Activated CD4-positive, alpha-beta T cell treated with anti-CD3 and anti-CD28 coated beads for 1 hour (primary cell): ENCODE results near the gene EIF2B5.
"Not testable (repeated sequence)": the region's sequence is repeated elsewhere in the genome, so short reads cannot be mapped to it uniquely, and the experiment has no call there.

Experiments
- DNase-seq: peaks from one replicate; pipeline ENCODE4 v3.0.0-alpha.2; 2020

Gene EIF2B5

DNA sequence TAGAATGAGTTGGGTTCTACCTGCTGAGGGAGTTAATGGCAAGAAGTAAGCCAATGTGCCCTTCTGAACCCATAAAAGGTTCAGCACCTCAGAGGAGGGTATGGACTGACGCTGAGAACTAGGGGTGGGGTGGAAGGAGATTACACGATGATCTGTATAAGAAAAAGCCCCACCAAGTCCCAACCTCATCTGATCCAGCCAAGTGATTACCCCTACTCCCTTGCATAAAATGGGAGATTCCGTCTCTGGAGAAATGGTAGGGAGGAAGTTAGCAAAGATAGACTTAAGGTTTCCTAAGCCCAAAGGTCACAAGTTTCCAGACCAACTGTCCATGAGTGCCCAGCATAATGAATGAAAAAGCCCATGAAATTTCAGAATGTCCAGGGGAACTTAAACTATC, 12.9 kb downstream of the EIF2B5 start:
- no peak for DNase-seq

DNA sequence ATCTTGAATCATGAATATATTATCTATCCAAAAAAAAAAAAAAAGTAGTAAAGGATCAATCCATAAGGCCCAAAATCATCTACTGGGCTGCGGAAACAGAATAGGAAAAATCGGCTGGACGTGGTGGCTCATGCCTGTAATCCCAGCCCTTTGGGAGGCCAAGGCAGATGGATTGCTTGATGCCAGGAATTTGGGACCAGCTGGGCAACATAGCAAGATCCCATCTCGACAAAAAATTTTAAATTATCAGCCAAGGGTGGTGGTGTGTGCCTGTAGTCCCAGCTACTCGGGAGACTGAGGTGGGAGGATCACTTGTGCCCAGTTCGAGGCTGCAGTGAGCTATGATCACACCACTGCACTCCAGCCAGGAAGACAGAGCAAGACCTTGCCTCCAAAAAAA, 14.0 kb downstream of the EIF2B5 start:
- DNase-seq: no peak

DNA sequence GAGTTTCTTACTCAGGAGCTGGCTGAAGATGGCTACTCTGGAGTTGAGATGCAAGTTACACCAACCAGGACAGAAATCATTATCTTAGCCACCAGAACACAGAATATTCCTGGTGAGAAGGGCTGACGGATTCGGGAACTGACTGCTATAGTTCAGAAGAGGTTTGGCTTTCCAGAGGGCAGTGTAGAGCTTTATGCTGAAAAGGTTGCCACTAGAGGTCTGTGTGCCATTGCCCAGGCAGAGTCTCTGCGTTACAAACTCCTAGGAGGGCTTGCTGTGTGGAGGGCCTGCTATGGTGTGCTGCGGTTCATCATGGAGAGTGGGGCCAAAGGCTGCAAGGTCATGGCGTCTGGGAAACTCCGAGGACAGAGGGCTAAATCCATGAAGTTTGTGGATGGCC, 14.6 kb downstream of the EIF2B5 start:
- DNase-seq: not testable (repeated sequence)

DNA sequence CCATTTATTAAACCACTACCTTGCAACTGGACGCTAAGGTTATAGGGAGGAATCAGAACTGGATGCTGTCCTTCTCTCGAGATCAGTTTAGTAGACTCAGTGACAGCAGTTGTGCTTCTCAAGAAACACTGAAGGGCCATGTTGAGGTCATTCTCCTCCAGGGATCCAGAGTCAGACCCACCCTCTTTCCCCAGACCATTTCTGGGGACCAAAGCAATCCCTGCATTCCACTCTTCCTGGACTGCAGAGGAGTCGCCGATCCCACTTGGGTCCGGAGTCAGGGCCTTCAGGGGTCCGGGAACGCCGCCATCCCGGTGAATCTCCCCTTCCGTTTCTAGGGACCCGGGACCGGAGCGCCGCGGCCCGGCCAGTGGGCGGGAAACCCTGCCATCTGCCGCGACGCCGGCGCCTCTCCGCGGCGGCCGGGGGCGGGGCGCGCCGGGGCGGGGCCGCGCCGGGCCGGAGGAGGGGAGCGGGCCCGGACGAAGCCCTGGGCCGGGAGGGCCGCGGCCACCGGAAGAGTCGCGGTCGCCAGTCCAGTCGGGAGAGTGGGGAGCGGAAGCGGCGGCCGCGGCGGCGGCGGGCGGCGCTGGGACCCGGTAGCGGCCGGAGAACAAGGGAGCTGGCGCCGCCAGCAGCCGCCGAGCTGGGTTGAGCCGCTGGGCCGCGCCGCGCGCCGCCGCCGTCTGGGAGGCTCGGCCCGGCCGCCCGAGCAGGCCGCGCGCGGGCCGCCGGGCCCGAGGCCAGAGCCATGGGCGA, 19.9 kb downstream of the EIF2B5 start, which contains the start of gene DVL3:
Gene DVL3 (plus strand): TSS at position 493 of the 759 bp plus-strand sequence. CDS start 259 bp downstream, at position 752.
- DNase-seq: no peak

DNA sequence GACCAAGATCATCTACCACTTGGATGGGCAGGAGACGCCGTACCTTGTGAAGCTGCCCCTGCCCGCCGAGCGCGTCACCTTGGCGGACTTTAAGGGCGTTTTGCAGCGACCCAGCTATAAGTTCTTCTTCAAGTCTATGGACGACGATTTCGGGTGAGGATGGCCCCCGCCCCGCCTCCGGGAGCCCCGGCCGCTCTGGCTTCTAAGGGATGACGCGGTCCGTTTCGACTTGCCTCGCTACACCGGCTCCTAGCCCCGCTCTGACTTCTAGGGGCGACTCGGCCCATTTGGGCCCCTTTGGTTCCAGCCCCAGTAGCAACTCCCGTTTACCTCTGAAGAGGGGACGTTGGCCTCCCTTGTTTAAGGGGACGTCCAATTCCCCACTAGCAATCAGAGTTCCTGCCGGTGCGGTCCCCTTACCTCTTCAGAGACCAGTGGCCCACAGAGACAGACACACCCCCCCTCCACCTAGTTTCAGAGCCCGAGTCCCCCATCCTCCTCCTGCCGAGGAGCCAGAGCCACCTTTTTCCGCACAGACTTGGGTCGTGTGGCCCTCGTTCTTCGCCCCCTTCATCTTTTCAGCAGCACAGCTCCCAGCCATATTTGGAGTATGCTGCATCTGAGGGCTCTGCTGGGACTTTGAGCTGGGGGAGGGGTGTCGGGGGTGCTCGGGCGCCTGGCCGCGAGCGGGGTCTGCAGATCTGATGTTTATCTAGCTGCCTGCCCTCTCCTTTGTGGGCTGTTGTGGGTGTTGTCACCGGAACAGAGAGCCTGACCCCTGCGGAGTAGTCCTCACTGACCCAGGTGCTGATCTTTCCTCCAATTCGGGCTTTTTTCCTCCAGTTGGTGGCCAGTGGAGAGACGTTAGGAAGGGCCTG, 20.7 kb downstream of the EIF2B5 start:
- DNase-seq: peak; percentile 37

DNA sequence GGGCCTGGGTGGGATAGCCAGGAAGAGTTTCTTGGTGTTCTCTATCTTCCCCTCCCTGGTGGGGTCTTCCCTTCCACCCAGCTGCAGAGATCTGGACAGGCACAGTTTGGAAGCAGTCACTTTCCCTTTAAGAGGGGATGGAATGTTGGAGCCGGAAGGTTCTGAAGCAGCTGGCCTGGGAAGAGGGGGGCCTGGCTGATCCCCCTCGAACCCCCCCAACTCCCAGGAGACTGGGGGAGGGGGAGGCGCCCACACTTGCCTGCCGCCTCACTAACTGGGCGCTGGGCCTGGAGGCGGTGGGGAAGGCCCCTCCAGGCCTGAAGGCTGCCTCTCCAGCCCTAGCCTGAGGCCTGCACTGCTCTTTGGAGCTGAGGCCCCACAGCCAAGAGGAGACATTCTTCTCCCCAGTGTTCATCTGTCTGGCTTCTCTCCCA, 21.4 kb downstream of the EIF2B5 start:
- DNase-seq: no peak

DNA sequence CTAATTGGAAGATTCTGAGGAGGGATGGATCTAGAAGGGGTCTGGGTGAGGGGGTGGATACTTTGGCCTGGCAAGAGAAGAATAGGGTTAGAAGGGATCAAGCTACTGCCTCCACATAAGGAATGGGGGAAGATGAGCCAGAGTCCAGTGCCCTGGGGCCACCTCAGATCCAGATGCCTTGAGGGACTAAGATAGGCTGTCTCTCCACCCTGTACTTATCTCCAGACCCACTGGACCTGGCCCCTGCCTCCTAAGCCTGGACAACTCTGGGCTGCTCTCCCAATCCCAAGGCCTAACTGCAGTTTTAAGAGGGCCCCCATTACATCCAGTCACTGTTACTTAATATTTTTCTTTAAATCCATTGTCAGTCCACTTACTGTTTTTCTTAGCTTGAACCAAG, 22.0 kb downstream of the EIF2B5 start:
- DNase-seq: no peak

DNA sequence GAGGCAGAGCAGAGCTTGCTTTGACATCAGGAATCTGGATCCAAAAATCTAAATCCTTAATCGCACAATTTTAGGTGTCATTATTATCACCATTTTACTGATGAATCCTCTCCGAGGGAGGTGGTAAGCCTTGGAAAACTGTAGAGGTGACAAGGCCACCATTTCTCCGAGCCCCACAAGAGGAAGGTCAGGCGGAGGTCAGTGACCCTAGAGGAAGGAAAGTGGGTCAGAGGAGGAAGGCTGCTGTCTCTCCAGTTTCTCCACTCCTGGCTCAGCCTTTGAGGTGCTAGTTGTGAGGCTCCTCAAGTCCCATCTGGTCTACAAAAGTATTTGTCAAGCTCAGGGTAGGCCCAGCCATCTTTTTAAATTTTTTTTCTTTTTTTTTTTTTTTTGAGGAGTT, 23.2 kb downstream of the EIF2B5 start:
- DNase-seq: no peak

DNA sequence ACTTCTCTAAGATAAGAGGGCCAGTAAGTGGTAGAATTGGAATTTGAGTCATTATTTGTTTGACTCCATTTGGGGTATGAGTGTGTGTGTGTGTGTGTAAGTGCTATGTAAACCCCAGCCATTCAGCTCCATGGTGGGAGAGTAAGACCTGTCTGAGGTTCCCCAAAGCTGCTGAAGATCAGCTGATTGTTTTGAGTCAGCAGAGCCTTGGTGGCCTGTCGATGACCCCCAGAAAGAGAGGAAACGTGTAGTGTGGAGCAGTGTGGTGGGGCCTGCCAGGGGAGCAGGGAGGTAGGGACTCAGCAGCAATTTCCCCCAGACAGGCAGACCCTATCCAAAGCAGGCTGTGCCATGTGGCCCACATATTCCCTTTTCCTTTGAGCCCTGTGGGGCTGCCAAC, 25.3 kb downstream of the EIF2B5 start:
- DNase-seq: no peak

DNA sequence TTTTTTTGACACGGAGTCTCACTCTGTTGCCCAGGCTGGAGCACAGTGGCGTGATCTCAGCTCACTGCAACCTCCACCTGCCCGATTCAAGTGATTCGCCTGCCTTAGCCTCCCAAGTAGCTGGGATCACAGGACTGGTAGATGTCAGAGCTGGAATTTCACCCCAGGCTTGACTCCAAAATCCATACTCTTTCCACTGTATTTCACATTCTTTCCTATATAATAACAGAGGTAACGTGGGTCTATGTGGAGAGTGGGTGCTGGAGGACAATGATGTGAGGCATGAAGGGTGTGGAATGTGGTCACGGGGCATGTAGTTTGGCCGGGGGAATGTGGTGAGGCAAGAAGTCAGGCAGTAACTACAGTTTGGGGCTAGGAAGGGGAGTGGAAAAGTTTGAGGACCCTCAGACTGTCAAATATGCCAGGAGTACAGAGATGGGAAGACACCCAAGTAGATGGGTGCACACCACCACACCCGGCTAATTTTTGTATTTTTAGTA, 27.5 kb downstream of the EIF2B5 start:
- not testable (repeated sequence) for DNase-seq

DNA sequence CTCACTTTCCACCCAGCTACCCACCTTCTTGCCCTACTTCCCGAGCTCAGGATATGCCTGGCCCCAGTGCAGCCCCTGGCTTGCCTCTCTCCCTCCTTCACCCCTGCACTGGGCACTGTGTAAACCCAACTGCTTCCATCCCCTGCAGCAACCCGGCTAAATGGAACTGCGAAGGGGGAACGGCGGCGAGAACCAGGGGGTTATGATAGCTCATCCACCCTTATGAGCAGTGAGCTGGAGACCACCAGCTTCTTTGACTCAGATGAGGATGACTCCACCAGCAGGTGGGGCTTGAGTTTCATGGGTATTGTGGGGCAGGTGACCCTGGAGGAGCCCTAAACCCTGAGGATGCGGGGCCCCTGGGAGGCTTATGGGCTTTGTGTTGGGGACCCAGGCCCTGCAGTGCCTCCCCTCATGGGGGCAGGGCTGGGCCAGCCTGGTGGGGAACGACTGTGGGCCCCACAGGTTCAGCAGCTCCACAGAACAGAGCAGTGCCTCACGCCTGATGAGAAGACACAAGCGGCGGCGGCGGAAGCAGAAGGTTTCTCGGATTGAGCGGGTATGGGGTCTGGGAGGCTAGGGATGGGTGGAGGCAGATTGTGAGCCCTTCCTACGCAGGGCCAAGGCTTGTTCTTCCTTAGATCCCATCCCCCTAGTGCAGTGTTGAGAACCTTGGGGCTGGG, 29.6 kb downstream of the EIF2B5 start:
- no peak for DNase-seq

DNA sequence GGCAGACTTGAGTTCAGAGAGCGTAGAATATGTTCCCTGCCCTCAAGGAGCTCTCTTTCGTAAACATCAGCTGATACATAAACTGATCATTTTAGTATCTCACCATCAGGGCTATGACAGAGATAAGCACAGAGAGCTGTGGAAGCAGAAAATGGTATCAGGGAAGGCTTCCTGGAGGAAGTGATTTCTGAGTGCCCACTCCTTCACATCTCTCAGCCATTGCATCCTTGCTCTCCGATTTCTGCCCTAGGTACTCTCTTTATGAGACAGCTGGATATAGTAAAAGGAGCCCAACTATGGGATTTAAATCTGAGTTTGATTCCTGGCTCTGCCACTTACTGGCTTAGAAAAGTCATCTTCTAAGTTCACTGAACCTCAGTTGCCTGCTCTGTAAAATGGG, 30.4 kb downstream of the EIF2B5 start:
- no peak for DNase-seq

DNA sequence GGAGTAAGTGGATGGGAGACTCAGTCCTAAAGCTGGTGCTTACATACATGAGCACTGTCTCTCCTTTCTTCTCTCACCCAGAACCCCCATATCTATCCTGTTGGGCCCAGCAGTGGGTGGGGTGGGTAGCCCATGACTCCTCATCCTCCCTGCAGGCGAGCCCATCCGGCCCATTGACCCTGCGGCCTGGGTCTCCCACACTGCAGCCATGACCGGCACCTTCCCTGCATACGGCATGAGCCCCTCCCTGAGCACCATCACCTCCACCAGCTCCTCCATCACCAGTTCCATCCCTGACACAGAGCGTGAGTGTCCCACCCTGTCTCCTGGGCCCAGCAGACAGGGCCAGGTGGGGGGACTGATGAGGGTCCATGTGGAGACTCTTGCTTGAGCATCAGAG, 31.5 kb downstream of the EIF2B5 start:
- no peak for DNase-seq

DNA sequence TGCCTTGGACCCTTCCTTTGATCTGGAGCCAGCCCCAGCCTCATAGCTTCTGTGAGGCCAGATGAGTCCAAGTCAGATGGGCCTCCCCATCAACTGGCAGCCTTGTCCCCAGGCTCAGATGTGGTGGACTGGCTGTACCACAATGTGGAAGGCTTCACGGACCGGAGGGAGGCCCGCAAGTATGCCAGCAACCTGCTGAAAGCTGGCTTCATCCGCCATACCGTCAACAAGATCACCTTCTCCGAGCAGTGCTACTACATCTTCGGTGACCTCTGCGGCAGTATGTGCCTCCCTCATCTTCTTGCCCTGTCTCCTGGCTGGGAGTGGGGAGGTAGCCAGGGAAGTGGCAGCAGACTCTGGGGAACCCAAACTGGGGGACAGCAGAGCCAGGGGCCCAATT, 32.6 kb downstream of the EIF2B5 start:
- DNase-seq: no peak

DNA sequence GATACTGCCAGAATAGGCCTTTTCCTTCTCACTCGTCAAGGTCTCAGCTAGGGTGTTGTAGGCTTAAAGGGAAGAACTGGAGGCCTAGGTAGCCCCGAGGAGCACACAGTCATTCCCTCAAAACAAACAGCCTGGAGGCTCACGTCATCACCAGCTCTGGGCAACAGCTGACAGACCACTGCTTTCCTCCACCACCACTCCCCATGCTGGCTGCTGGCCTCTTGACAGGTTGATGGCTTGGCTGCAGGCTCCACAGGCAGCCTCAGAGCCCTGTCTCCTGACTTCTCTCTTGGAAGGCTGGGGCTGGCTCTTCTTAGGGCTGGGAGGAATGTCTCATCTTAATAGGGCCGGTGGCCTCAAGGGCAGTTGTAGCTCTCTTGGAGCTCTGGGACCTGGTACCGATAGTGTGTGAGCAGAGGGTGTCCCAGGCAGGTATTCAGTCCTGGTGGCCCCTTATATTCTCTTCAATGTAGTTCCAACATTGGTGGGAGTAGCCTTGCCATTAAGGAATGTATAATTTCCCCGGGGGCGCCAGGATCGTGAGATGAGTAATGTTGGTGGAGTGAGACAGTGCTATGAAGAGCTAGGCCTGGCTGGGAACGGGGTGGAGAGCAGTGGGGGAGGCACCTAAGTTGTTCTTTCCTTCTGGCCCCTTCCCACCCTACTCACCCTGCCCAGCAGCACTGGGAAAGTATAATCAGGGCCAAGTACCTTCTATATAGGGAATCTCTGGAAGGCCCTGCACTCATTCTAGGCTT, 33.4 kb downstream of the EIF2B5 start:
- DNase-seq: no peak

DNA sequence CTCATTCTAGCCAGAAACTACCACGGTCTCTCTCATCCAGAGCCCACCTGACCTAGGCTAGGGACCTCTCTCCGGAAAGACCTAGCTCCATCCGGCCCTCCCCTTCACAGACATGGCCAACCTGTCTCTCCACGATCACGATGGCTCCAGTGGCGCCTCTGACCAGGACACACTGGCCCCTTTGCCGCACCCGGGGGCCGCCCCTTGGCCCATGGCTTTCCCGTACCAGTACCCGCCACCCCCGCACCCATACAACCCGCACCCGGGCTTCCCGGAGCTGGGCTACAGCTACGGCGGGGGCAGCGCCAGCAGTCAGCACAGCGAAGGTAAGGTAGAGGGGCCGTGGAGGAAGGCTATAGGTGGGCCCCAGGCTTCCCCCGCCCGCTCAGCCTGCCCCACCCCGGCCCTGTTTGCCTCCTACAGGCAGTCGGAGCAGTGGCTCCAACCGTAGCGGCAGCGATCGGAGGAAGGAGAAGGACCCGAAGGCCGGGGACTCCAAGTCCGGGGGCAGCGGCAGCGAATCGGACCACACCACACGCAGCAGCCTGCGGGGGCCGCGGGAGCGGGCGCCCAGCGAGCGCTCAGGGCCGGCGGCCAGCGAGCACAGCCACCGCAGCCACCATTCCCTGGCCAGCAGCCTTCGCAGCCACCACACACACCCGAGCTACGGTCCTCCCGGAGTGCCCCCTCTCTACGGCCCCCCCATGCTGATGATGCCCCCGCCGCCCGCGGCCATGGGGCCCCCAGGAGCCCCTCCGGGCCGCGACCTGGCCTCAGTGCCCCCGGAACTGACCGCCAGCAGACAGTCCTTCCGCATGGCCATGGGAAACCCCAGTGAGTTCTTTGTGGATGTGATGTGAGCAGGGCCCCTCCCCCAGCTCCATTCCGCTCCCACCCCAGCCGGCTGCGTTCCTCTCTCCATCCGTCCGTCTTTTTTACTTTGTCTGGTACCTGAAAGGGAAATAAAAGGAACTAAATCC, 35.0 kb downstream of the EIF2B5 start:
- no peak for DNase-seq

DNA sequence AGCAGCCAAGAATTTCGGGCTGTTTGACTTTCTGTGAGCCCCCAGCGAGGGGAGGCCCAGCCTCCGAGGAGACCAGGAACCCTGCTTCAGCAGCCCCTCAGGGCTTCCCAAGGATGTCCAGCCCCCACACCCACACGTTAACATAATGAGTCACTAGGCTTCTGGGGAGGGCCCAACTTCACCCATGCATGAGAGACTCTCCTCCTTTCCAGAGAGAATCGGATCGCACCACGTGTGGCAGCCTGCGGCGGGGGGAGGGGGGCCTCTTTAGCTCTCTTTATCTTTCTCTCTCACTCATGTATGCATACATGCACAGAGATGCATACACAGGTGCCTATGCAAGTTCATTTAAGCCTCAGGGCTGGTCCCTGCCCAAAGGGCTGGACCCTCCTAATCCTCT, 36.4 kb downstream of the EIF2B5 start:
- DNase-seq: no peak

DNA sequence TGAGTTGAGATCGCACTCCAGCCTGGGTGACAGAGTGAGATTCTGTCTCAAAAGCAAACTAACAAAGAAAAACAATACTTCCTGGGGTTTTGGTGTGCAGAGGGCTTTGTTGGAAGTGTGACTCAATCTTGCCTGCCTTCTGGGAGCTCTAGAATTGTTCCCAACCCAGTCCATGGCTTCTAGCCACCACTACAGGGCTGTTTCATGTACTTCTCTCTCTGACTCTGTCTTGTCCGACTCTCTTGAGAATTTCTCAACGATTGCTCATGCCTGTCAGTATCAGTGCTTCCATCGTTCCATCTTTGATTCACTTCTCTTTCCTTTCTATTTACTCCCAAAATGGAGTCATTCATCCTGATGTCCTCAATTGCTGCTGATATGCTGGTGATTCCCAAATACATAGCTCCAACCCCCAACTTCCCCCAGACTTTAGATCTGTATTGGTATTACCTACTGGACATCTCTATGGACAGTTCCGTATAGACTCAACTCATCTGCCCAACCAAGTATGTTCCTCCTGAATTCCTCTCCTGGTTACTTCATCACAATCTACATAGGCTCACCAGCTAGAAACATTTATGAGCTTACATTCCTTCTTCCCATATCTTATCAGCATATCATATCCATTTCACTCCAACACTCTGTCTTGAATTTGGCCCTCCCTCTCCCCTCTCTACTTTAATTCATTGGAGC, 37.7 kb downstream of the EIF2B5 start:
- no peak for DNase-seq

DNA sequence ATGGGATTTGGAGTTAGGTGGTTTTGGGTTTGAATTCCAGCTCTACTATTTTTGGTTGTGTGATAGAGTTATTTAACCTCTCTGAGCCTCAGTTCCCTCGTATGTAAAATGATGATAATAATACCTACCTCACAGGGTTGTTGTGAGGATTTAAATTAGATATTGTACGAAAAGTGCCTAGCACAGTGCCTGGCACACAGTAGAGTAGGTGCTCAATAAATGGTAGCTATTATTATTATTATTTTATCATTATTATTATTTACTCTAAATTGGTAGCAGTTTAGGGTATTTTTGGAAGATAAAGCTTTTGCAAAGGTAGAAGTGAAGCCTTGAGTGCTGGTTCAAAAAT, 38.2 kb downstream of the EIF2B5 start:
- no peak for DNase-seq

DNA sequence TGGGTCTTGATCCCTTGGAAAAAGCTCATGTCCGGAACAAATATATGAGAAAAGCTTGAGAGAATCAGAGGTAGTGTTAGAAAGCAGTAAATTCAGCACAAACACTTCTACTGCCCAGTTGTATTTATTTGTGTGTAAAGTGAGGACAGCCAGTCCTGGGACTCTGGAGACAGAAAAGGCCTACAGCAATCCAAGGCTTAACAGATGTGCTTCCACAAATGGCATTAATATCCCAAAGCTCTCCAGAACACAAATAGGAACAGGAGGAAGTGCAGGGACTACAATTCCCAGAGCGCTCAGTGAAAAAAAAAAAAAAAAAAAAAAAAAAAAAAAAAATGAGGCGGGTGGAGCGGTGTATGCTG, 39.1 kb downstream of the EIF2B5 start:
- no peak for DNase-seq
